SK-N-SH (cell line): ENCODE measurements around the gene COPE. TPM values are rescaled to one million over a fixed set of nuclear protein-coding genes. Genes with fewer than 3 reads are reported as not detected.

Source experiments
- CTCF ChIA-PET: fragments of 300-600, 350-600 bp; formaldehyde crosslinking; extraction: SDS; loops from one replicate; lab custom pipeline; 2021; lab: Yijun Ruan, JAX
- POLR2A ChIA-PET: fragments of 350-600 bp; sonication (Branson Sonifier 250); formaldehyde crosslinking; extraction: SDS; loops from one replicate; lab custom pipeline; 2020; ENCODE audit warnings: antibody characterized with exemption, inconsistent platforms; lab: Yijun Ruan, JAX
- DNase-seq: peaks from one replicate; pipeline ENCODE4 v3.0.0; 2012
- H2AFZ ChIP-seq: fragments of 200-600 bp; sonication (generic); 2 replicates; pipeline ENCODE4 v1.8.1; 2016; ENCODE audit warnings: antibody characterized with exemption, mild to moderate bottlenecking, low read depth
- H3F3A ChIP-seq: fragments of 200-600 bp; sonication (generic); replicated peaks from 2 replicates; pipeline ENCODE3; 2016; ENCODE audit warnings: antibody characterized with exemption, mild to moderate bottlenecking; ENCODE audit not compliant: insufficient read depth
- H3K27ac ChIP-seq, 2 experiments: fragments of 200-500 bp in 1 of 2; fragments of 200-600 bp in 1 of 2; sonication (Bioruptor generic) in 1 of 2; sonication (generic), shearing (Covaris generic) in 1 of 2; 2 replicates each; pipeline versions ENCODE4 v1.5.1 to v1.6.1; 2014 to 2016; ENCODE audit warnings: low read depth in 2 of 2, inconsistent platforms in 1 of 2, low read length in 1 of 2, mild to moderate bottlenecking in 1 of 2, mixed read lengths in 1 of 2
- H3K27me3 ChIP-seq: fragments of 200-600 bp; sonication (generic), shearing (Covaris generic); 2 replicates; pipeline ENCODE4 v1.6.1; 2016; ENCODE audit warnings: mixed run types; ENCODE audit not compliant: insufficient read depth
- H3K36me3 ChIP-seq, 2 experiments: fragments of 200-500 bp in 1 of 2; fragments of 200-600 bp in 1 of 2; sonication (Bioruptor generic) in 1 of 2; sonication (generic) in 1 of 2; replicated peaks in 1 of 2; 2 replicates each; pipeline versions ENCODE3 to v1.5.1; 2014 to 2016; ENCODE audit warnings: low read length in 1 of 2, mild to moderate bottlenecking in 1 of 2; ENCODE audit not compliant: insufficient read depth in 2 of 2, control insufficient read depth in 1 of 2
- H3K4me1 ChIP-seq, 2 experiments: fragments of 200-500 bp in 1 of 2; fragments of 200-600 bp in 1 of 2; sonication (Bioruptor generic) in 1 of 2; sonication (generic), shearing (Covaris generic) in 1 of 2; 2 replicates each; pipeline versions ENCODE4 v1.5.1 to v1.6.1; 2014 to 2016; ENCODE audit warnings: low read depth in 1 of 2, low read length in 1 of 2, mixed run types in 1 of 2; ENCODE audit not compliant: insufficient read depth in 2 of 2, control insufficient read depth in 1 of 2
- H3K4me2 ChIP-seq: fragments of 200-600 bp; sonication (generic), shearing (Covaris generic); 2 replicates; pipeline ENCODE4 v1.6.1; 2017; ENCODE audit warnings: mixed run types
- H3K4me3 ChIP-seq, 2 experiments: fragments of 200-500 bp in 1 of 2; fragments of 200-600 bp in 1 of 2; sonication (Bioruptor generic) in 1 of 2; sonication (generic), shearing (Covaris generic) in 1 of 2; 2 replicates each; pipeline versions ENCODE4 v1.5.1 to v1.8.1; 2014 to 2016; ENCODE audit warnings: low read depth in 2 of 2, inconsistent platforms in 1 of 2, low read length in 1 of 2, mild to moderate bottlenecking in 1 of 2, mixed read lengths in 1 of 2, moderate library complexity in 1 of 2
- H3K79me2 ChIP-seq: fragments of 200-600 bp; sonication (generic); 2 replicates; pipeline ENCODE4 v1.8.1; 2017; ENCODE audit warnings: mild to moderate bottlenecking; ENCODE audit not compliant: insufficient read depth
- H3K9ac ChIP-seq: fragments of 200-600 bp; sonication (generic); 2 replicates; pipeline ENCODE4 v1.6.1; 2017; ENCODE audit warnings: mixed run types
- H3K9me2 ChIP-seq: fragments of 200-600 bp; sonication (generic); 2 replicates; pipeline ENCODE4 v1.6.1; 2017; ENCODE audit warnings: mixed run types
- H3K9me3 ChIP-seq: fragments of 200-600 bp; sonication (generic); 2 replicates; pipeline ENCODE4 v1.6.1; 2017; ENCODE audit warnings: mixed run types, mild to moderate bottlenecking, moderate library complexity
- H4K20me1 ChIP-seq: fragments of 200-600 bp; sonication (generic); 2 replicates; pipeline ENCODE4 v1.6.1; 2017; ENCODE audit warnings: mild to moderate bottlenecking, mixed run types; ENCODE audit not compliant: insufficient read depth
- CTCF ChIP-seq: fragments of 200-600 bp; sonication (generic); IDR thresholded peaks from 2 replicates; pipeline ENCODE4 v1.6.1; 2017; ENCODE audit warnings: antibody characterized with exemption, mild to moderate bottlenecking, moderate library complexity
- EP300 ChIP-seq, 2 experiments: IDR thresholded peaks; 2 replicates each; pipeline versions ENCODE4 v1.4.0 to v1.6.1; 2012; ENCODE audit warnings: borderline replicate concordance in 1 of 2, low read depth in 1 of 2, low read length in 1 of 2
- FOSL2 ChIP-seq: IDR thresholded peaks from 2 replicates; pipeline ENCODE4 v1.4.0; 2012; ENCODE audit warnings: low read depth, mild to moderate bottlenecking, moderate library complexity, borderline replicate concordance
- GATA2 ChIP-seq: sonication (generic); formaldehyde crosslinking; IDR thresholded peaks from 2 replicates; pipeline ENCODE4 v1.5.0; 2020; ENCODE audit warnings: mild to moderate bottlenecking, missing genetic modification reagents
- JUND ChIP-seq: IDR thresholded peaks from 2 replicates; pipeline ENCODE4 v1.4.0; 2012
- MEF2A ChIP-seq: IDR thresholded peaks from 2 replicates; pipeline ENCODE4 v1.4.0; 2012; ENCODE audit warnings: low read depth, borderline replicate concordance
- PBX3 ChIP-seq: IDR thresholded peaks from 2 replicates; pipeline ENCODE4; 2012
- TCF12 ChIP-seq: IDR thresholded peaks from 2 replicates; pipeline ENCODE4 v1.4.0; 2012
- USF1 ChIP-seq: IDR thresholded peaks from 2 replicates; pipeline ENCODE4 v1.4.0; 2012; ENCODE audit warnings: low read depth, borderline replicate concordance
- USF2 ChIP-seq: fragments of 150-350 bp; IDR thresholded peaks from 2 replicates; pipeline ENCODE4 v1.6.1; 2017; ENCODE audit warnings: antibody characterized with exemption, low read length, low read depth, borderline replicate concordance
- WGBS: methylation state at CpG from one replicate; pipeline ENCODE4 v1.1.6; 2017; ENCODE audit warnings: low lambda C conversion rate; 5-methylcytosine and 5-hydroxymethylcytosine counted together
- polyA plus RNA-seq, 3 experiments: library from polyadenylated mRNA; depleted of rRNA; stranded (reverse); fragments of >200 nt; gene quantifications; 2 replicates each; pipeline ENCODE4 v1.2.3, GENCODE V29; 2012

COPE gene
- polyA plus RNA-seq, 1 of the 3 experiments (the other 2 are of a cell fraction), result 450 TPM

GRCh38 chr19:18948976-18949356 lies 29.8 kb upstream of the COPE start (continued):
- TF ChIP-seq PBX3 (no peak), MEF2A (no peak), TCF12 (no peak)

GRCh38 chr19:18948075-18948975 lies 29.1 kb upstream of the COPE start:
- POLR2A ChIA-PET, result no interaction called here
- Histone ChIP-seq H3F3A (no peaks in the 10 kb centered on the region), H3K9ac (no peak overlapping the region), H3K9me2 (no peaks in the 10 kb centered on the region), H3K4me3 (no peak overlapping the region), H3K36me3 (no peaks in the 10 kb centered on the region)
- 81% methylated on average over 7 of the region's 15 CpGs for WGBS
- TF ChIP-seq CTCF (no peak), PBX3 (no peak), GATA2 (no peak), FOSL2 (no peak), EP300 (IDR thresholded peaks at IDR 0.05; ENCODE audit: borderline replicate concordance in 1 of 2, low read depth in 1 of 2, low read length in 1 of 2) (no peak), JUND (no peak), USF2 (no peak), USF1 (no peak)
- TF ChIP-seq, all 33 proteins: peak for 0
- Histone ChIP-seq H3K9me3 (no peaks in the 10 kb centered on the region), H3K27ac (no peak overlapping the region), H3K4me2 (no peak overlapping the region), H3K27me3 (no peaks in the 10 kb centered on the region), H3K79me2 (no peaks in the 10 kb centered on the region), H3K4me1 (no peaks in the 10 kb centered on the region), H4K20me1 (no peaks in the 10 kb centered on the region), H2AFZ (no peak overlapping the region)
- DNase-seq, result no peak
- CTCF ChIA-PET, result interaction anchor here (0.7 to 2.1 kb wide), 2 partner anchors 39 to 482 kb away, joined by 3 to 8 read pairs; no protein-coding TSS in a partner anchor
